ENCODE measurements around the gene CAPN14.

- TF ChIP-seq CTCF (IDR thresholded peaks at IDR 0.05) = no peak
- TF ChIP-seq POLR2AphosphoS5 (IDR thresholded peaks at IDR 0.05) = peak in 1 of 2 donors; percentile 15
These were observed 15.9 kb upstream of the CAPN14 start for GRCh38 chr2:31233231-31233630.

All from upper lobe of left lung (tissue), 4 donors.